H1 (cell line): ENCODE measurements around the gene REEP2. TPM values are rescaled to one million over a fixed set of nuclear protein-coding genes. Genes with fewer than 3 reads are reported as not detected.

Experiments
- CBX5 ChIP-seq: fragments of 300-800, 300-1000 bp; sonication (generic); IDR thresholded peaks from 2 replicates; pipeline ENCODE4 v1.7.1; 2016; ENCODE audit warnings: antibody characterized with exemption, low read length, low read depth
- FOSL1 ChIP-seq: IDR thresholded peaks from 2 replicates; pipeline ENCODE4 v1.6.1; 2011; ENCODE audit warnings: mild to moderate bottlenecking, low read depth, low read length, moderate library complexity; ENCODE audit not compliant: insufficient read depth
- KDM4A ChIP-seq: IDR thresholded peaks from one replicate; pipeline ENCODE4 v1.7.1; 2012; ENCODE audit warnings: low read depth, mild to moderate bottlenecking, moderate library complexity, low read length, inconsistent platforms; ENCODE audit not compliant: severe bottlenecking
- PHF8 ChIP-seq: fragments of 200-600 bp; sonication (generic); conservative IDR thresholded peaks from 2 replicates; pipeline ENCODE4 v1.7.1; 2012; ENCODE audit warnings: low read depth, mild to moderate bottlenecking, inconsistent platforms, low read length, moderate library complexity
- SAP30 ChIP-seq: fragments of 300-600 bp; sonication (generic); IDR thresholded peaks from 2 replicates; pipeline ENCODE4 v1.7.1; 2012; ENCODE audit warnings: low read length, moderate library complexity, mild to moderate bottlenecking, inconsistent platforms; ENCODE audit not compliant: insufficient read depth, insufficient replicate concordance
- SP1 ChIP-seq: IDR thresholded peaks from 2 replicates; pipeline ENCODE4 v1.6.1; 2011; ENCODE audit warnings: low read depth, low read length
- polyA plus RNA-seq, 7 experiments: library from polyadenylated mRNA; depleted of rRNA in 3 of 7; stranded (reverse) in 5 of 7; unstranded in 2 of 7; fragments of >200 nt in 5 of 7; fragments of 200-250 nt in 2 of 7; gene quantifications; 1 replicate in 5 of 7; 2 replicates in 1 of 7; 4 replicates in 1 of 7; pipeline versions ENCODE4 v1.2.1 to v1.2.3, GENCODE V29; 2011 to 2013; ENCODE audit warnings: missing spikeins in 2 of 7, mixed read lengths in 2 of 7
- total RNA-seq: library from RNA; stranded (reverse); fragmentation: NEBNext Ultra II Directional; extraction: Animal tissue kit (Norgen Biotek cat#: 25700); gene quantifications from 2 replicates; pipeline ENCODE4 v1.2.1, GENCODE V29; 2021
- TF ChIP-seq, protein P1 (sequence below): IDR thresholded peaks from 2 replicates; pipeline ENCODE4 v1.6.1; 2012; ENCODE audit warnings: inconsistent platforms
- TF ChIP-seq, protein P2 (sequence below): fragments of 300-600 bp; sonication (generic); IDR thresholded peaks from 2 replicates; pipeline ENCODE4 v1.7.1; 2012; ENCODE audit warnings: low read length, moderate library complexity, mild to moderate bottlenecking, inconsistent platforms; ENCODE audit not compliant: insufficient replicate concordance

The REEP2 gene
- total and polyA plus RNA-seq, 2 of the 8 experiments (the other 6 are each of a cell fraction or from before 2014, with no cell fraction given), result 26.5 to 40.2 TPM

DNA sequence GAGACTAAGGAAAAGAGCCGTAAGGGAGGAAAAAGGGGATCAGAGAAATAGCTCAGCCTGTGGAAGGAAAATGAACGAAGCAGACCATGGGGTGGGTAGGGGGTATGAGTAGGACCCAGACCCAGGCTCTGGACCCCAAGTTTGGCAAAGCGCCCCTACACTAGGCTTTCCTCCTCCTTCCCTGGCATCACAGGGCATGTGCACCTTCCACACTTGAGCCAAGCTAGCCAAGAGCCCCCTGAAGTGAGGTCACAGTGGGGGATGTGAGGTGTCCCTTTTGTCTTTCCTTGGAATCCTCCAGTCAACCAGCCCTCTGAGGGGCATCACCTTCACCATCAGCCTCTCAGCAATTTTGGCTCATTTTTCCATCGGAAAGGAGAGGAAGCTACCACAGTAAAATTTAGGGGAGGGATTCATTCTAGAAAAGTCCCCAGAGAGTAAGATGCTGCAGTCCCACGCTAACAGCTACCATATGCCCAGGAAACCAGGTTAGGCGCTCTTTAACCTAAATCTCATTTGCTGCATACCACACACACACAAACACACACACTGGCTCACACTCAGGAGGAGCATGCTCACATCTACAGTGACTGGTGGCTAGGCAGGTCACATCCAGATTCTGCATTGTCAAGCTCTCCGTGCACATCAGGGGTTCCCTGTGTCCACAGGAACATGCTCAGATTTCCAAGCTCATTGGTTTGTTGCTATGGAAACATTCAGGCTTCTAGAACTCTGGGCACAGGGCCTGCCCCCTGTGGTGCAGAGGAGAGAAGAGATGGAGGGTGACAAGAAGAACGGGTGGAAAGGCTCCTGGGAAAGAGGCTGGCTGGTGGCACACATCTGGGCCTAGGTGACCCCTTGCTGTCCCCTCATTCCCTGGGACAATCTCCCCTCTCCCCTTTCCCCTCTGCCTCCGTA is 9.9 kb downstream of the REEP2 start (continued):
- TF ChIP-seq SAP30 (no peak), PHF8 (no peak), CBX5 (no peak), SP1 (no peak), KDM4A (no peak), FOSL1 (no peak)
- TF ChIP-seq, protein P1, sequence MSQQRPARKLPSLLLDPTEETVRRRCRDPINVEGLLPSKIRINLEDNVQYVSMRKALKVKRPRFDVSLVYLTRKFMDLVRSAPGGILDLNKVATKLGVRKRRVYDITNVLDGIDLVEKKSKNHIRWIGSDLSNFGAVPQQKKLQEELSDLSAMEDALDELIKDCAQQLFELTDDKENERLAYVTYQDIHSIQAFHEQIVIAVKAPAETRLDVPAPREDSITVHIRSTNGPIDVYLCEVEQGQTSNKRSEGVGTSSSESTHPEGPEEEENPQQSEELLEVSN, result no peak
- TF ChIP-seq, protein P2, sequence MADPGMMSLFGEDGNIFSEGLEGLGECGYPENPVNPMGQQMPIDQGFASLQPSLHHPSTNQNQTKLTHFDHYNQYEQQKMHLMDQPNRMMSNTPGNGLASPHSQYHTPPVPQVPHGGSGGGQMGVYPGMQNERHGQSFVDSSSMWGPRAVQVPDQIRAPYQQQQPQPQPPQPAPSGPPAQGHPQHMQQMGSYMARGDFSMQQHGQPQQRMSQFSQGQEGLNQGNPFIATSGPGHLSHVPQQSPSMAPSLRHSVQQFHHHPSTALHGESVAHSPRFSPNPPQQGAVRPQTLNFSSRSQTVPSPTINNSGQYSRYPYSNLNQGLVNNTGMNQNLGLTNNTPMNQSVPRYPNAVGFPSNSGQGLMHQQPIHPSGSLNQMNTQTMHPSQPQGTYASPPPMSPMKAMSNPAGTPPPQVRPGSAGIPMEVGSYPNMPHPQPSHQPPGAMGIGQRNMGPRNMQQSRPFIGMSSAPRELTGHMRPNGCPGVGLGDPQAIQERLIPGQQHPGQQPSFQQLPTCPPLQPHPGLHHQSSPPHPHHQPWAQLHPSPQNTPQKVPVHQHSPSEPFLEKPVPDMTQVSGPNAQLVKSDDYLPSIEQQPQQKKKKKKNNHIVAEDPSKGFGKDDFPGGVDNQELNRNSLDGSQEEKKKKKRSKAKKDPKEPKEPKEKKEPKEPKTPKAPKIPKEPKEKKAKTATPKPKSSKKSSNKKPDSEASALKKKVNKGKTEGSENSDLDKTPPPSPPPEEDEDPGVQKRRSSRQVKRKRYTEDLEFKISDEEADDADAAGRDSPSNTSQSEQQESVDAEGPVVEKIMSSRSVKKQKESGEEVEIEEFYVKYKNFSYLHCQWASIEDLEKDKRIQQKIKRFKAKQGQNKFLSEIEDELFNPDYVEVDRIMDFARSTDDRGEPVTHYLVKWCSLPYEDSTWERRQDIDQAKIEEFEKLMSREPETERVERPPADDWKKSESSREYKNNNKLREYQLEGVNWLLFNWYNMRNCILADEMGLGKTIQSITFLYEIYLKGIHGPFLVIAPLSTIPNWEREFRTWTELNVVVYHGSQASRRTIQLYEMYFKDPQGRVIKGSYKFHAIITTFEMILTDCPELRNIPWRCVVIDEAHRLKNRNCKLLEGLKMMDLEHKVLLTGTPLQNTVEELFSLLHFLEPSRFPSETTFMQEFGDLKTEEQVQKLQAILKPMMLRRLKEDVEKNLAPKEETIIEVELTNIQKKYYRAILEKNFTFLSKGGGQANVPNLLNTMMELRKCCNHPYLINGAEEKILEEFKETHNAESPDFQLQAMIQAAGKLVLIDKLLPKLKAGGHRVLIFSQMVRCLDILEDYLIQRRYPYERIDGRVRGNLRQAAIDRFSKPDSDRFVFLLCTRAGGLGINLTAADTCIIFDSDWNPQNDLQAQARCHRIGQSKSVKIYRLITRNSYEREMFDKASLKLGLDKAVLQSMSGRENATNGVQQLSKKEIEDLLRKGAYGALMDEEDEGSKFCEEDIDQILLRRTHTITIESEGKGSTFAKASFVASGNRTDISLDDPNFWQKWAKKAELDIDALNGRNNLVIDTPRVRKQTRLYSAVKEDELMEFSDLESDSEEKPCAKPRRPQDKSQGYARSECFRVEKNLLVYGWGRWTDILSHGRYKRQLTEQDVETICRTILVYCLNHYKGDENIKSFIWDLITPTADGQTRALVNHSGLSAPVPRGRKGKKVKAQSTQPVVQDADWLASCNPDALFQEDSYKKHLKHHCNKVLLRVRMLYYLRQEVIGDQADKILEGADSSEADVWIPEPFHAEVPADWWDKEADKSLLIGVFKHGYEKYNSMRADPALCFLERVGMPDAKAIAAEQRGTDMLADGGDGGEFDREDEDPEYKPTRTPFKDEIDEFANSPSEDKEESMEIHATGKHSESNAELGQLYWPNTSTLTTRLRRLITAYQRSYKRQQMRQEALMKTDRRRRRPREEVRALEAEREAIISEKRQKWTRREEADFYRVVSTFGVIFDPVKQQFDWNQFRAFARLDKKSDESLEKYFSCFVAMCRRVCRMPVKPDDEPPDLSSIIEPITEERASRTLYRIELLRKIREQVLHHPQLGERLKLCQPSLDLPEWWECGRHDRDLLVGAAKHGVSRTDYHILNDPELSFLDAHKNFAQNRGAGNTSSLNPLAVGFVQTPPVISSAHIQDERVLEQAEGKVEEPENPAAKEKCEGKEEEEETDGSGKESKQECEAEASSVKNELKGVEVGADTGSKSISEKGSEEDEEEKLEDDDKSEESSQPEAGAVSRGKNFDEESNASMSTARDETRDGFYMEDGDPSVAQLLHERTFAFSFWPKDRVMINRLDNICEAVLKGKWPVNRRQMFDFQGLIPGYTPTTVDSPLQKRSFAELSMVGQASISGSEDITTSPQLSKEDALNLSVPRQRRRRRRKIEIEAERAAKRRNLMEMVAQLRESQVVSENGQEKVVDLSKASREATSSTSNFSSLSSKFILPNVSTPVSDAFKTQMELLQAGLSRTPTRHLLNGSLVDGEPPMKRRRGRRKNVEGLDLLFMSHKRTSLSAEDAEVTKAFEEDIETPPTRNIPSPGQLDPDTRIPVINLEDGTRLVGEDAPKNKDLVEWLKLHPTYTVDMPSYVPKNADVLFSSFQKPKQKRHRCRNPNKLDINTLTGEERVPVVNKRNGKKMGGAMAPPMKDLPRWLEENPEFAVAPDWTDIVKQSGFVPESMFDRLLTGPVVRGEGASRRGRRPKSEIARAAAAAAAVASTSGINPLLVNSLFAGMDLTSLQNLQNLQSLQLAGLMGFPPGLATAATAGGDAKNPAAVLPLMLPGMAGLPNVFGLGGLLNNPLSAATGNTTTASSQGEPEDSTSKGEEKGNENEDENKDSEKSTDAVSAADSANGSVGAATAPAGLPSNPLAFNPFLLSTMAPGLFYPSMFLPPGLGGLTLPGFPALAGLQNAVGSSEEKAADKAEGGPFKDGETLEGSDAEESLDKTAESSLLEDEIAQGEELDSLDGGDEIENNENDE, result no peak
